SH-SY5Y (cell line): ENCODE results near the gene TNFRSF8.

Experiments used
- GATA2 ChIP-seq: IDR thresholded peaks from 2 replicates; pipeline ENCODE4 v1.6.1; 2011; ENCODE audit warnings: mild to moderate bottlenecking, low read depth, low read length
- GATA3 ChIP-seq: IDR thresholded peaks from 2 replicates; pipeline ENCODE4 v1.6.1; 2011; ENCODE audit warnings: low read depth, mild to moderate bottlenecking, low read length, moderate library complexity

TNFRSF8 gene

DNA sequence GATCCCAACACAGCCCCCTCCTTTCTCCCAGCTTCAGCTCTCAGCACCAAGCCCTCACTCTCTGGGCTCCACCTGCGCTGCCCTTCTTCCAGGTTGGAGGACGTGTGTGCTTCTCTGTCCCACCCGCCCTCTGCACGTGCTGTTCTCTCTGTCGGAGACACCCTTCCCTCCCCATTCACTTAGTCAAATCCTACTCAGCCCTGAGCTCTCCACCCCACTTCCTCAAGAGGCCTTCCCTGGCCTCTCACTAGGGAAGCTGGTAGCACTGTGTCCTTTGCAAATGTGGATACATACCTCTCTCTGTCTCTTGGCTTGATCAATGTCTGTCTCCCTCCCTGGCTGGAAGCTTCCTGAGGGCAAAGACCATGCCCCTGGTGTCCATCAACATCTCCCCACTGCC is 43.0 kb downstream of the TNFRSF8 start:
- no peak for TF ChIP-seq GATA2
- no peak for TF ChIP-seq GATA3

DNA sequence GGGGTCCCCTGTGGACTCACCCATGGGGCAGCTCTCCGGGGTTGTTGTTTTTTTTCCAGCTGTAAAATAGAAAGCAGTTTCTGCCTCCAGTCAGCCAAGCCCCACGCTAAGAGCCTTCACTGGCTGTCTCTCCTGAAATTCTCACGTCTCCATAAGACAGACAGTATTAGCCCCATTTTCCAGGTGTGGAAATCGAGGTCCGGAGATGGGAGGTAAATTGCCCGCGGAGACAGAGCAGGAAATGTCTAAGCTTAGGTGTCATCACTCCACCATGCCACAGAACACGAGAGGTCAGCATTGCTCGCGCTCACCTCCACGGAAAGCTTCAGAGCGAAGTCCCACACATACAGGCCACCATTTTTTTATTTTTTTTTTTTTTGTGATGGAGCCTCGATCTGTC is 44.6 kb downstream of the TNFRSF8 start:
- TF ChIP-seq GATA2 (no peak), GATA3 (no peak)

- TF ChIP-seq GATA3 (no peak), GATA2 (no peak)
These were observed 46.8 kb downstream of the TNFRSF8 start for GRCh38 chr1:12109901-12110300.

DNA sequence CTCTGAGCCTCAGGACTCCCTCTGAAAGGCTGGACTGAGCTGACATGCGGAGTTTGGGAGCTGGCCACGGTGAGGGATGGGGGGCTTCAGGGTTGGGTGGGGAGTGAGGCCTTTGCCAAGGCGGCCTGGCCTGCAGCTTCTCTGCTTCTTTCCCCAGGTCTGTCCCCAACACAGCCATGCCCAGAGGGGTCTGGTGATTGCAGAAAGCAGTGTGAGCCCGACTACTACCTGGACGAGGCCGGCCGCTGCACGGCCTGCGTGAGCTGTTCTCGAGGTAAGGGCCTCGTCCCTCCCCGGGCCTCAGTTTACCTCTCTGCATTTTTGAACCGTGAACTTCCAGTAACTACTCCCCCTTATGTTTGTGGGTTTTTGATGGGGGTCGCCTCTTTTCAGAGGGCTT is 48.6 kb downstream of the TNFRSF8 start:
- TF ChIP-seq GATA3, result no peak

DNA sequence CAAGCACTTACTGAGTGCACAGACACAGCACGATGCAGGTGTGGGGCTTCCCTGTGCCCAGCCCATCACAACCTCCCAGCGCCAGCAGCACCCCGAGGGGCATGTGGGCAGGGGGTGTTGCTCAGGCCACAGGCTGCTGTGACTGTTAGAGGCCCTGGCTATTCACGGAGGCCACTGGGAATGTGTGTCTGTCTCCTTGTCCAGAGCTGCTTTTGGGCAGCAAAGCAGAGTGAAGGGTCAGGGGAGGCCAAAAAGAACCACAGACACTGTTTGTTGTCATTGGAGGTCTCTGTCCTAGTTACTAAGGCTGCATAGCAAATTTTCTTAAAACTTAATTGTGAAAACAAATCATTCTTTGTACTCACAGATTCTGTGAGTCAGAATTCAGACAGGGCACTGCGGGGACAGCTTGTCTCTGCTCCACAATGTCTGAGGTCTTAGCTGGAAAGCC is 49.6 kb downstream of the TNFRSF8 start:
- TF ChIP-seq GATA3, result no peak
- TF ChIP-seq GATA2, result no peak

DNA sequence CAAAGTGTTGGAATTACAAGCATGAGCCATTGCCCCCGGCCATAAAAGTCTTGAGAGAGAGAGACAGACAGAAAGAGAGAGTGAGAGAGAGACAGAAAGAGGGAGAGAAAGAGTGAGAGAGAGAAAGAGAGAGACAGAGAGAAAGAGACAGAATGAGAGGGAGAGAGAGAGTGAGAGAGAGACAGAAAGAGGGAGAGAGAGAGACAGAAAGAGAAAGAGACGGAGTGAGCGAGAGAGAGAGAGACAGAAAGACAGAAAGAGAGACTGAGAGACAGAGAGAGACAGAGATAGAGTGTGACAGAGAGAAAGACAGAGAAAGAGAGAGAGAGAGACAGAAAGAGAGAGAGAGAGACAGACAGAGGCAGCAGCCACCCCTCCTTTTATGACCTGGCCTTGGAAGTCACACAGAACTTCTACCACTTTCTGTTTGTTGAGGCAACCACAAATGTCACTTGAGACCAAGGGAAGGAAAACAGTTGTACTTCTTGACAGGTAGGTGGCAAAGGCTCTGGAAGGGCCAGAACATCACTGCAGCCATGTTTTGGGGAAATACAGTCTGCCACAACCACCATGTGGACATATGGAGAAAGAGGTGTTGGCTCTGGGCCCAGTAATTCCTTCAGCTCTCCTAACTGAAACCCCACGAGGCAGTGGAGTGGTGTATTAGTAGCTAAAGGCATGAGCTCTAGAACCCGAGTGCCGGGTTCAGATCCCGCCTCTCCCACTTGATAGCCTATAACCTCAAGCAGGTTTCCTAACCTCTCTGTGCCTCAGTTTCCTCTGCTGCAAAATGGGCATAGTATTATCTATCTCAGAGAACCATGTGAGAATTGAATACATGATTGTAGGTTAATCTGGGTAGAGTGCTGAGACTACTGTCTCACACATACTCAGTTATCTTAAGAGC is 50.6 kb downstream of the TNFRSF8 start:
- TF ChIP-seq GATA3 (no peak), GATA2 (no peak)

- TF ChIP-seq GATA2 (no peak), GATA3 (no peak)
These were observed 51.2 kb downstream of the TNFRSF8 start for GRCh38 chr1:12114340-12114683.

GRCh38 chr1:12114916-12115315 is 51.8 kb downstream of the TNFRSF8 start:
- TF ChIP-seq GATA2, result peak; percentile 42; the same call in 1 of the 2 replicates
- TF ChIP-seq GATA3, result no peak

DNA sequence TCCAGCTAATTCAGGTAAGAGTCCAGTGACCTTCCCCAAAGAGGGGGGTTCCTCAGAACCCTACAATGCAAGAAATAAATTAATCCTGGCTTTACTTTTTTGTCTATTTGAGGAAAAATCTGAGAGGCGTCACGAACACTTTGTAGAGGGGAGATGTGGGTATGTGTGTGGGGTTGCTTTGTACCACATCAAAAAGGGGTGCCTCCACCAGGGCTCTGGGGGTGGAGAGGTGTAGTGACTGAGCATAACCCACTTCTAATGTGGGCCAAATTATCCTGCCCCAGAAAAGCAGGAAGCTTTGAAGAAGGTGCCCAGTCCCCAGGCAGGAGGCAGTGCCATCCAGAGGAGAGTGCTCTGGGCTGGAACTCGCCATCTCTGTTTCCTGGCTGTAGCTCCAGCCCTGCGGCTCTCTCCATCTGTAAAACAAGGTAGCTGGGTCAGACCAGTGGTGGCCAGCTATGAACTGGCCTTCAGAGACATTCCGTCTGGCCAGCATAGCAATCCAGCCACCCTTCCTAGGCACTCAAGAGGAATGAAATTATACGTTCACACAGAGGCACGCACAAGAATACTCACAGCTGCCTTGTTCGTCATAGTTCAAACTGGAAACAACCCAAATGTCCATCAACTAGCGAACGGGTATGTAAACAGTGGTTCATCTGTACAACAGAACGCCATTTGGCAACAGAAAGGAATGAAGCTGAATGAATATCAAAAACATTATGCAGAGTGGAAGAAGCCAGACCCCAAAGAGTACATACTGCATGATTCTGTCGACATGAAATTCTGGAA is 58.3 kb downstream of the TNFRSF8 start:
- TF ChIP-seq GATA3 (no peak), GATA2 (no peak)

DNA sequence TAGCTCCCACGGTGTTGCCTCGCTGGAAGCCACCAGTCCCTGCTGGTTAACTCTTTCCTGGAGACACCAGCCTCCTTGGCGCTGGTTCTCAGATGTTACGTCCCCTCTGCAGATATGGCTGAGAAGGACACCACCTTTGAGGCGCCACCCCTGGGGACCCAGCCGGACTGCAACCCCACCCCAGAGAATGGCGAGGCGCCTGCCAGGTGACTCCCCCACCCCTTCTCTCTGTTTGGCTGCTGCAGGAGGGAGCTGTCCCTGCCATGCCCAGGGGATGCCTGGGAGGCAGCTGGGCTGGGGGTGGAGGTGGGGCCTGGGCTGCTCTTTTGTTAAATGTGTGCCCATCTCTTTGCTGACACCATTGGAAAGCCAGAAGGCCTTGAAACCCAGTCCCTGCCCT is 60.1 kb downstream of the TNFRSF8 start:
- no peak for TF ChIP-seq GATA2
- TF ChIP-seq GATA3, result no peak

DNA sequence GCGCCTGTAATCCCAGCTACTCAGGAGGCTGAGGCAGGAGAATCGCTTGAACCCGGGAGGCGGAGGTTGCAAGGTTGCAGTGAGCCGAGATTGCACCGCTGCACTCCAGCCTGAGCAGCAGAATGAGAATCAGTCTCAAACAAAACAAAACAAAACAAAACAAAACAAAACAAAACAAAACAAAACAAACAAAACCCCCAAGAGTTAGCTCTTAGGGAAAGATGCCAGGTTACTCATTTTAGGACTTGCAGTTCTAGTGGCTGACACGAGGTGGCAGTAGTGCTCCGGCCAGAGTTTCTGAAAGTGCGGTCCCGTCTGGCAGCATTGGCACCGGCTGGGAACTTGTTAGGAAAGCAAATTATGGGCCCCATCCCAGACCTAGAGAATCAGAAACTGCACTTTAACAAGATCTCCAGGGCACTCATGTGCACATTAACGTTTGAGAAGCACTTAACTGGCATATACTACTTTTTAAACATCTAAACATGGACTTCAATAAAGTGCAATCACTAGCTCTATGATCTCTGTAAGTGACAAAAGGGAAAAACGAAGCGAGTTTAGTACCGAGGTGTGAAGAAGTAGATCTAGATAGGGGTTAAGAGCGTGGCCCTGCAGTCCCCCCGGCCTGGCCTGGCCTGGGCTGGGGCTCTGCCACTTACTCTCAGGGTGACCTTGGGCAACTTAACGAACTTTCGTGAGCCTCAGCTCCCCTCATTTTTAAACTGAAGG is 61.8 kb downstream of the TNFRSF8 start:
- no peak for TF ChIP-seq GATA3
- TF ChIP-seq GATA2, result no peak

DNA sequence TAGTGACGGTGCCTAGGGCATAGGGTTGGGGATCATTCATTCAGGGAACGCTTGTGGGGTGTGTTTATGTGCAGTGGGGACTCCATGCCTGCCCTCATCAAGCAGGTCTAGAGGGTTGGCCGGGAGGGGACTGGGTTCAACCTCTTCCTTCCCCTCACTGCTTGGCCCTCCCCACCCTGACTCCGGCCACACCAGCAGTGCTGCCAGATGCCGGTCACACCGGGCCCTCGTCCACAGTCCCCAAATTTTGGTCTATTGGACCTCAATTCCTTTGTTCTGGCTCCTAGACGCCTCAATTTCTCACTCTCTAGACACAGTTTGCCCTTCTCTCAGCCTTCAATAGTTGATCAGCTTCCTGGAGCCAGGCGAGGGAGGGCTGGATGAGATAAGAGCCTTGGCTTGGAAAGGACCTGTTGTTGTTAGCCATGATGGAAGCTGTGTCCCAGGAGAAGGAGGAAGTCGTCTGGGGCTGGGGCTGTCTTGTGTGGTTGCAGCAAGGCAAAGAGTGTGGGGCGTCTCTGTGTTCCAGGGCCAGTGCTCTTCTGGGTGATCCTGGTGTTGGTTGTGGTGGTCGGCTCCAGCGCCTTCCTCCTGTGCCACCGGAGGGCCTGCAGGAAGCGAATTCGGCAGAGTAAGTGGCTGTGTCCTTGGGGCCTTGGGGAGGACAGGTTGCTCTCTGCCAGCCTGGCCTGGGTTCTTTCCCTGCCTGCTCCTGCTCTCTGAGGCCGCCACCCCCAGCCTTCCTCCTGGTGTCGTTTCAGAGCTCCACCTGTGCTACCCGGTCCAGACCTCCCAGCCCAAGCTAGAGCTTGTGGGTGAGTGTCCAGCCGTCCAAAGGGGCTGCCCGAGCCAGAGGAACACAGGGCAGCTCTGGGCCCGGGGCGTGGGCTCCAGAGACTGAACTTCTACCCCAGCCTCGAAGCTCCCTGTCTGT is 62.6 kb downstream of the TNFRSF8 start:
- TF ChIP-seq GATA3 (no peak), GATA2 (no peak)

DNA sequence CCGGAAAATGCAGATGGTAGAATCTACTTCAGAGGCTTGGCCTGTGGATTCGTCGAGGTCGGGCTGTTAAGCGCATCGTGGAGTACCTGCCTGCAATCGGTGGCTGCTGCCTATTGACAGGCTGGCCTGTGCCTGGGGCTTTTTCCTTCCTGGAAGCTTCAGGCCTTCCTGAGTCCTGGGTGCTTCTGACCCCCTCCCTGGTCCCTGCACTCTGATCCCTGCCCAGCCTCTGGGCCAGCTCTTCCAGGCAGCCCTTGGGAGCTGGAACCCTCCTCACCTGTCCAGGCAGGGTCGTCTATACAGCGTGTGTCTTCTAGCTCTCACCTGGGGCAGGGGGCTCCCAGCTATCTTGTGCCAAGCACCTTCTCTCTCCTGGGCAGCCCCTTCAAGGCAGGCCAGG is 63.7 kb downstream of the TNFRSF8 start:
- TF ChIP-seq GATA2, result no peak
- no peak for TF ChIP-seq GATA3

DNA sequence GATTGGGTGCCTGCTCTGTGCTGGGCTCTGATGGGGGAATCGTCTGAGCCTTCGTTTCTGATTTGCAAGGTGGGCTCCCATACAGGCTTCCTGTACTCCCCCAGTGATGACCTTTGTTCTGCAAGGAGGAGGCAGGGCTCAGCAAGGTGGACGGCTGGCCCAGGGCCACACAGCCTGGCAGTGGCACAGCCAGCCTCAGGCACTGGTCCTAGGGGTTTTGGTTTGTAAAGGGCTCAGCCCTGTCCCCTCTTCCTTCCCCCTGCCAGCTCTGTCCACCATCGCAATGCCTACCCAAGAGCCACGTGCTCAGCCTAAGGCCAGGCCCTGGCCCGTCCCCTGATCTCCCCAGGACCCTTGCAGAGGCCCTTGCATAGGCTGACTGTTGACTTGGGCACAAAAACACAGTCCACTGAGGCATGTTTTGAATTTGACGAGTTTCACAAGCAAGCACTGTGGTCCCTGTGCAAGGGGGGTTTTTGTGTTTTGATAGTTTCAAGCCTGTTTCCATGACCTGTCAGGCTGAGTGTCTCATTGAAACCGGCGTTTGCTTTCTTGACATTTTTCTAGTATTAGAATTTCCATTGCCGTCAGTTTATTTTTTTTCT is 64.2 kb downstream of the TNFRSF8 start:
- TF ChIP-seq GATA2, result no peak
- no peak for TF ChIP-seq GATA3
